Panc1 (cell line): ENCODE data around the gene GSTA5.
A peak's percentile ranks its signal among the peaks of the same experiment; 100 is the strongest.

ENCODE experiments used
- CTCF ChIP-seq: fragments of 450-650 bp; IDR thresholded peaks from 2 replicates; pipeline ENCODE4 v1.5.1; 2017; ENCODE audit warnings: mild to moderate bottlenecking
- REST ChIP-seq, 2 experiments: IDR thresholded peaks; 2 replicates each; pipeline ENCODE4 v1.6.1; 2011 to 2012; ENCODE audit warnings: low read depth in 2 of 2, control low read depth in 1 of 2, low read length in 1 of 2, mild to moderate bottlenecking in 1 of 2, moderate library complexity in 1 of 2; ENCODE audit not compliant: insufficient read depth in 1 of 2

- peak; percentile 90 for TF ChIP-seq CTCF
- no peak for TF ChIP-seq REST (IDR thresholded peaks at IDR 0.05; ENCODE audit: insufficient read depth in 1 of 2, low read depth in 2 of 2, low read length in 1 of 2)
These were observed 41.6 kb upstream of the GSTA5 start for GRCh38 chr6:52881996-52882841.
